Upper lobe of right lung (tissue), 1 donor: ENCODE measurements around the gene INPP5B. TPM values are rescaled to one million over a fixed set of nuclear protein-coding genes. Genes with fewer than 3 reads are reported as not detected.
A peak's percentile ranks its signal among the peaks of the same experiment; 100 is the strongest.

ENCODE experiments used
- ATAC-seq: fragments of 200-7000 bp; cut with Tn5 transposase; one replicate; pipeline ENCODE4 v1.9.1; 2020; ENCODE audit warnings: mild to moderate bottlenecking, moderate library complexity
- DNase-seq: peaks from one replicate; pipeline ENCODE4 v3.0.0-alpha.2; 2020
- H3K27ac ChIP-seq: fragments of 200-600 bp; one replicate; pipeline ENCODE4 v1.8.0; 2022
- H3K27me3 ChIP-seq: fragments of 200-600 bp; one replicate; pipeline ENCODE4 v1.8.0; 2022; ENCODE audit warnings: mild to moderate bottlenecking
- H3K36me3 ChIP-seq: fragments of 200-600 bp; one replicate; pipeline ENCODE4 v1.8.0; 2022
- H3K4me1 ChIP-seq: fragments of 200-600 bp; one replicate; pipeline ENCODE4 v1.8.0; 2022
- H3K4me3 ChIP-seq: fragments of 200-600 bp; one replicate; pipeline ENCODE4 v1.8.0; 2022; ENCODE audit warnings: mild to moderate bottlenecking
- H3K9me3 ChIP-seq: fragments of 200-600 bp; one replicate; pipeline ENCODE4 v1.8.0; 2022
- intact Hi-C: fragments of 100-400 bp; cut with DNase I; formaldehyde crosslinking; loops from one replicate; pipeline ENCODE4 v1.11.0; 2022
- total RNA-seq: library from RNA; stranded (reverse); fragmentation: NEBNext Ultra II Directional; extraction: Animal tissue kit (Norgen Biotek cat#: 25700); gene quantifications from one replicate; pipeline ENCODE4 v1.2.1, GENCODE V29; 2021
- TF ChIP-seq, protein P1 (sequence below): fragments of 200-600 bp; IDR thresholded peaks from one replicate; pipeline ENCODE4 v1.8.0; 2022; ENCODE audit warnings: antibody characterized with exemption
- donor health status: DM: no; HTN: yes; CAD: no; lungs with severe emphysema.

INPP5B gene
- total RNA-seq, 1 donor from 2014 or later = 44.8 TPM

DNA sequence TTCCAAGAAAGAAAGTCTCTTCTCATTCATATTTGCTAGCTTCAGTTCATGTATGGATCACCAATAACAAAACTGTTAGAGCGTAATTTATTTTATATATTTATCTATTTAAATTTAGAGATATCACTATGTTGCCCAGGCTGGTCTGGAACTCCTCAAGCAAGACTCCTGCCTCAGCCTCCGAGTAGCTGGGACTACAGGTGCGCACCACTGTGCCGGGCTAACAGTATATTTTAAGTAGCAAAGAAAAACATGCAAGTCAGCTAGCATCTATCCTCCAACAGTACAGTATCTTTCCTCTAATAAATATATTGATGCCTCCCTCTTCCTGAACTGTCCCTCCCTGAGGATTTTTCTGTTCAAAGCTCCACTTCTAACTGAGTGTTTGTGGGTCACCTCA is 21.5 kb downstream of the INPP5B start:
- intact Hi-C loops = no loop called here
- Histone ChIP-seq H3K9me3 (no peaks in the 10 kb centered on the region), H3K36me3 (no peaks in the 10 kb centered on the region), H3K4me3 (no peak overlapping the region), H3K4me1 (peaks cover 26% of the 10 kb centered on the region), H3K27me3 (no peaks in the 10 kb centered on the region), H3K27ac (no peak overlapping the region)
- TF ChIP-seq, protein P1, sequence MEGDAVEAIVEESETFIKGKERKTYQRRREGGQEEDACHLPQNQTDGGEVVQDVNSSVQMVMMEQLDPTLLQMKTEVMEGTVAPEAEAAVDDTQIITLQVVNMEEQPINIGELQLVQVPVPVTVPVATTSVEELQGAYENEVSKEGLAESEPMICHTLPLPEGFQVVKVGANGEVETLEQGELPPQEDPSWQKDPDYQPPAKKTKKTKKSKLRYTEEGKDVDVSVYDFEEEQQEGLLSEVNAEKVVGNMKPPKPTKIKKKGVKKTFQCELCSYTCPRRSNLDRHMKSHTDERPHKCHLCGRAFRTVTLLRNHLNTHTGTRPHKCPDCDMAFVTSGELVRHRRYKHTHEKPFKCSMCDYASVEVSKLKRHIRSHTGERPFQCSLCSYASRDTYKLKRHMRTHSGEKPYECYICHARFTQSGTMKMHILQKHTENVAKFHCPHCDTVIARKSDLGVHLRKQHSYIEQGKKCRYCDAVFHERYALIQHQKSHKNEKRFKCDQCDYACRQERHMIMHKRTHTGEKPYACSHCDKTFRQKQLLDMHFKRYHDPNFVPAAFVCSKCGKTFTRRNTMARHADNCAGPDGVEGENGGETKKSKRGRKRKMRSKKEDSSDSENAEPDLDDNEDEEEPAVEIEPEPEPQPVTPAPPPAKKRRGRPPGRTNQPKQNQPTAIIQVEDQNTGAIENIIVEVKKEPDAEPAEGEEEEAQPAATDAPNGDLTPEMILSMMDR = no peak
- ATAC-seq = no peak
- no peak for DNase-seq

DNA sequence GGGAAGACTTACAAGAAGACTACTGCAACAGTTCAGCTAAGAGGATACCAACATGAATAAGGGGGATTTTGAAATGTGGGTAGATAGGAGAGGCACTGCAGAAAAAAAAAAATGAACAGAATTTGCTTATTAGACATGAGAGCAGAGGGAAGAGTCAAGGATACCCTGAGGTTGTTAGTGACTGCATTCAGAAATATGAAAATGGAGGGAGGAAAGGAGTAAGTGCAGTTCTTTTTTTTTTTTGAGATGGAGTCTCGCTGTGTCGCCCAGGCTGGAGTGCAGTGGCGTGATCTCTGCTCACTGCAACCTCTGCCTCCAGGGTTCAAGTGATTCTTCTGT is 23.3 kb downstream of the INPP5B start:
- DNase-seq (no peak), ATAC-seq (no peak)
- no peak overlapping the region for H3K27ac ChIP-seq
- H3K36me3 ChIP-seq = no peaks in the 10 kb centered on the region
- H3K4me1 ChIP-seq = peaks cover 26% of the 10 kb centered on the region
- TF ChIP-seq, protein P1 = no peak
- intact Hi-C loops = no loop called here
- no peaks in the 10 kb centered on the region for H3K27me3 ChIP-seq
- no peak overlapping the region for H3K4me3 ChIP-seq
- no peaks in the 10 kb centered on the region for H3K9me3 ChIP-seq

DNA sequence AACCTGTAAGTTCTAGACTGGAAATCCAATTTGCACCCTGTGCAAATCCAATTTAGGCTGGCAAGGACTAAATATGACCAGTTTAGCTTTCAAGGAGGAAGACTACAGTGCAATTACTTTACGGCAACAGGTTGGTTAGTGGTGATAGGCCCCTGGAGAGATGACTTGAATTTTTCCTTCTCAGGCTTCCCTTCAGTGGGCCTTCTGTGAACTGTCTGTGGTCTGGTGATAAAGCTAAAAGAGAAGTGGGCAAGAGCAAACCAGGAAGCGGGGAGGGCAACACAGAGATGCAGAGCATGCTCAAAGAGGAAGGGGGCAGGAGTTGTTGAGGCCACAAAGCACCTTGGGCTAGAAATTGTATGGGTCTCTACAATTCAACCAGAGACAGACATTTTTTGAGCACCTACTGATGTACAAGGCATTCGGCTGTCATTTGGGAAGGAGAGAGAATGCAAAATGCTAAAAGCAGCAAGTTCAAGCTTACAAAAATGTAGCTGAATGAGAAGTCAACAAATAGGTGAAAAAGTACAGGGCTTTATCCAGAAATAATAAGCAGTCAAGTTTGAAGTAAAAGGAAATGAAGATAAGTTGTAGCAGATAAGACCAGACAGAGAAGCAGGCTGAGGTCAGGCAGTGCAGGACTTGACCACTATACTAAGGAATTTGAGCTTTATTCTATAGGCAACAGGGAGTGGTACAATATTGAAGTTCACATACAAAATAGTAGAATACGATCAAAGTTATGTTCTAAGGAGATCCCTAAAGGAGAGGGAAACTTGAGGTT is 23.9 kb downstream of the INPP5B start:
- Histone ChIP-seq H3K4me3 (no peak overlapping the region), H3K9me3 (no peaks in the 10 kb centered on the region), H3K27ac (no peak overlapping the region), H3K27me3 (no peaks in the 10 kb centered on the region), H3K4me1 (peaks cover 26% of the 10 kb centered on the region), H3K36me3 (no peaks in the 10 kb centered on the region)
- TF ChIP-seq, protein P1 = no peak
- ATAC-seq = peak; percentile 81
- intact Hi-C loops = no loop called here
- DNase-seq = no peak

DNA sequence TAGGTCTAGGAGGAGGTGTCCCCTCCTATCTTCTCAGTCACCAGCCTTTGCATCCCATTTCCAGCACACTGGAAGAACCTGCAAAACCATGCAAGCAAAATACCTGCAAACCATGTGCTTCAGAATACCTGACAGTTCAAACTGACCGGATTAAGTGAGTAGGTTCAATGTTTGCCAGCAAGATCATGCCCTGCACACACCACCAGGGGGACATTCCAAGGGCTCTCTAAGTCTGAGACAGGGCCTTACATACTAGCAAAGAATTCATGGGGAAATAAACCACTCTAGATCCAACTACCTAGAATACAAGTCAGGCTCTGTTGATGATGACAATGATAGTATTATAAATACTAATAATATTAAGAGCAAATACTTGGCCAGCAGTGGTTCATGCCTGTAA is 27.6 kb downstream of the INPP5B start:
- H3K9me3 ChIP-seq = no peaks in the 10 kb centered on the region
- H3K4me1 ChIP-seq = peaks cover 7% of the 10 kb centered on the region
- TF ChIP-seq, protein P1 = peak; percentile 19
- no peaks in the 10 kb centered on the region for H3K36me3 ChIP-seq
- H3K27me3 ChIP-seq = no peaks in the 10 kb centered on the region
- no peak overlapping the region for H3K27ac ChIP-seq
- DNase-seq (no peak), ATAC-seq (peak; percentile 62)
- intact Hi-C loops = no loop called here
- H3K4me3 ChIP-seq = no peak overlapping the region

DNA sequence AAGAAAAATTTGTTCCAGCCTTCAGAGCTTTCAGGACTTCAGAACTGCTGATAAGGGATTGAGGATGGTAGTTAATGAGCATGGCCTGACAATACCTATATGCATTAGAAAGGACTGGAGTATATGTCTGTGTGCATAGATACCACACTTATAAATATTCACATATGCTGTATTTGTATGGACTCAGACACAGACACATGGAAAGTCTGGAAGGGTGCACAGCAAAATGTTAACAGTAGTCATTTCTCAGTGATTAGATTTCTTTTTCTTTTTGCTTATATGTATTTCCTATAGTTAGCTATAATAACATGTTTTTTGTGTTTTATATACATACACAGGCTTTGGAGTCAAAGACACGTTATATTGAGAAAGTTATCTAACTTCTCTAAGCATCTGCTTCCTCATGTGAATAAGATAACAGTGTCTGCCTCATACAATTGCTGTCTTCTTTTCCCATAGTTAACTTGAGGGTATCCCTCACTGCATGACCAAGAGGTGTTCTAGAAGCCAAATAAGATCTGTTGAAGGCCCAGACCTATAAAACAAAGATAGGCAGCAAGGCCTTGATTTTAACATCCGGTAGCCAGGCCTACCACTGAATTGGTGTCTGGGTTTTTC is 31.3 kb downstream of the INPP5B start:
- intact Hi-C loops = no loop called here
- Histone ChIP-seq H3K4me3 (no peak overlapping the region), H3K4me1 (no peaks in the 10 kb centered on the region), H3K27me3 (no peaks in the 10 kb centered on the region), H3K36me3 (no peaks in the 10 kb centered on the region), H3K9me3 (no peaks in the 10 kb centered on the region), H3K27ac (no peak overlapping the region)
- TF ChIP-seq, protein P1 = no peak
- no peak for DNase-seq
- ATAC-seq = no peak
